Bronchial epithelial cell (primary cell): ENCODE results near the gene HLA-F. TPM values are rescaled to one million over a fixed set of nuclear protein-coding genes. Genes with fewer than 3 reads are reported as not detected.

Source experiments
- DNase-seq: peaks from one replicate; pipeline ENCODE4 v3.0.0-alpha.2; 2010; ENCODE audit warnings: low read depth
- FAIRE-seq: peaks from 2 replicates; lab custom pipeline; 2011; peaks lifted over from hg19 to GRCh38; lab: Jason Lieb, UNC
- H3K27me3 ChIP-seq: 2 replicates; pipeline ENCODE4 v1.5.1; 2011; ENCODE audit warnings: low read length; ENCODE audit not compliant: control insufficient read depth, insufficient read depth
- H3K36me3 ChIP-seq: 2 replicates; pipeline ENCODE4 v1.5.1; 2011; ENCODE audit warnings: low read length; ENCODE audit not compliant: control insufficient read depth, insufficient read depth
- H3K4me3 ChIP-seq: 2 replicates; pipeline ENCODE4 v1.5.1; 2011; ENCODE audit warnings: mild to moderate bottlenecking, low read depth, low read length, control low read depth
- total RNA-seq: library from RNA; depleted of rRNA; stranded (reverse); fragments of >200 nt; gene quantifications from 2 replicates; pipeline ENCODE4 v1.2.1, GENCODE V29; 2014
- TF ChIP-seq, protein P1 (sequence below): IDR thresholded peaks from 2 replicates; pipeline ENCODE4 v1.5.1; 2011; ENCODE audit warnings: mild to moderate bottlenecking, moderate library complexity, low read length, control low read depth, inconsistent platforms; ENCODE audit not compliant: insufficient read depth, severe bottlenecking

Gene HLA-F
- 14.2 and 24.2 TPM in 2 replicates for total RNA-seq

DNA sequence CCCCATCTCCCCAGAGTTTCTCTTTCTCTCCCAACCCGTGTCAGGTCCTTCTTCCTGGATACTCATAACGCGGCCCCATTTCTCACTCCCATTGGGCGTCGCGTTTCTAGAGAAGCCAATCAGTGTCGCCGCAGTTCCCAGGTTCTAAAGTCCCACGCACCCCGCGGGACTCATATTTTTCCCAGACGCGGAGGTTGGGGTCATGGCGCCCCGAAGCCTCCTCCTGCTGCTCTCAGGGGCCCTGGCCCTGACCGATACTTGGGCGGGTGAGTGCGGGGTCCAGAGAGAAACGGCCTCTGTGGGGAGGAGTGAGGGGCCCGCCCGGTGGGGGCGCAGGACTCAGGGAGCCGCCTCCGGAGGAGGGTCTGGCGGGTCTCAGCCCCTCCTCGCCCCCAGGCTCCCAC is at the start of gene HLA-F:
HLA-F (plus strand) TSS at position 173 of the 404 bp plus-strand sequence; CDS start at position 203, 30 bp downstream.
- FAIRE-seq = no peak
- DNase-seq = peak; percentile 81
- Histone ChIP-seq H3K27me3 (no peaks in the 10 kb centered on the region), H3K36me3 (no peaks in the 10 kb centered on the region), H3K4me3 (peak within 1 kb of the TSS; percentile 73)
- TF ChIP-seq, protein P1, sequence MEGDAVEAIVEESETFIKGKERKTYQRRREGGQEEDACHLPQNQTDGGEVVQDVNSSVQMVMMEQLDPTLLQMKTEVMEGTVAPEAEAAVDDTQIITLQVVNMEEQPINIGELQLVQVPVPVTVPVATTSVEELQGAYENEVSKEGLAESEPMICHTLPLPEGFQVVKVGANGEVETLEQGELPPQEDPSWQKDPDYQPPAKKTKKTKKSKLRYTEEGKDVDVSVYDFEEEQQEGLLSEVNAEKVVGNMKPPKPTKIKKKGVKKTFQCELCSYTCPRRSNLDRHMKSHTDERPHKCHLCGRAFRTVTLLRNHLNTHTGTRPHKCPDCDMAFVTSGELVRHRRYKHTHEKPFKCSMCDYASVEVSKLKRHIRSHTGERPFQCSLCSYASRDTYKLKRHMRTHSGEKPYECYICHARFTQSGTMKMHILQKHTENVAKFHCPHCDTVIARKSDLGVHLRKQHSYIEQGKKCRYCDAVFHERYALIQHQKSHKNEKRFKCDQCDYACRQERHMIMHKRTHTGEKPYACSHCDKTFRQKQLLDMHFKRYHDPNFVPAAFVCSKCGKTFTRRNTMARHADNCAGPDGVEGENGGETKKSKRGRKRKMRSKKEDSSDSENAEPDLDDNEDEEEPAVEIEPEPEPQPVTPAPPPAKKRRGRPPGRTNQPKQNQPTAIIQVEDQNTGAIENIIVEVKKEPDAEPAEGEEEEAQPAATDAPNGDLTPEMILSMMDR = no peak

- H3K36me3 ChIP-seq = no peaks in the 10 kb centered on the region
- H3K4me3 ChIP-seq = no peak overlapping the region
- FAIRE-seq (no peak), DNase-seq (no peak)
- TF ChIP-seq, protein P1 = no peak
- H3K27me3 ChIP-seq = peaks cover 3% of the 10 kb centered on the region
These were observed 49.2 kb upstream of the HLA-F start for GRCh38 chr6:29674008-29674407.

DNA sequence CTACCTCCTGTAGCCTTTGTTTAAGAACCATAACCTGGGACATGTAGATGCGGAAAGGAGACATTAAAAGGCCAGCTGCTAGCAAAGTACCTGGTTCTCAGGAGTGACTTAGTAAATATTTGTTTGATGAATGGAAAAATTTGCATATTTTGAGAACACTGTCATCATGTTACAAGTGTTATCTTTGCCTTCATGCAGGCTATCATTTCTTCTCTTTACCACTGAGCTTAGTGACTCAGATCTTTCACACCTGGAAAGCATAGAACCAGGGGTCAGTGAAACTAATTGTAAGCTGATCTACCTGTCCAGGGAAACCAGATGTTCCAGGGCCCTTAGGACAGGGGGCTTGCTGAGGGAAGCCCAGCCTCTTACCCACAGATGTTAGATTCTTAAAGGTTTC is 47.7 kb upstream of the HLA-F start:
- TF ChIP-seq, protein P1 = no peak
- DNase-seq = peak; percentile 75
- no peak for FAIRE-seq
- Histone ChIP-seq H3K27me3 (peaks cover 3% of the 10 kb centered on the region), H3K4me3 (no peak overlapping the region), H3K36me3 (no peaks in the 10 kb centered on the region)

DNA sequence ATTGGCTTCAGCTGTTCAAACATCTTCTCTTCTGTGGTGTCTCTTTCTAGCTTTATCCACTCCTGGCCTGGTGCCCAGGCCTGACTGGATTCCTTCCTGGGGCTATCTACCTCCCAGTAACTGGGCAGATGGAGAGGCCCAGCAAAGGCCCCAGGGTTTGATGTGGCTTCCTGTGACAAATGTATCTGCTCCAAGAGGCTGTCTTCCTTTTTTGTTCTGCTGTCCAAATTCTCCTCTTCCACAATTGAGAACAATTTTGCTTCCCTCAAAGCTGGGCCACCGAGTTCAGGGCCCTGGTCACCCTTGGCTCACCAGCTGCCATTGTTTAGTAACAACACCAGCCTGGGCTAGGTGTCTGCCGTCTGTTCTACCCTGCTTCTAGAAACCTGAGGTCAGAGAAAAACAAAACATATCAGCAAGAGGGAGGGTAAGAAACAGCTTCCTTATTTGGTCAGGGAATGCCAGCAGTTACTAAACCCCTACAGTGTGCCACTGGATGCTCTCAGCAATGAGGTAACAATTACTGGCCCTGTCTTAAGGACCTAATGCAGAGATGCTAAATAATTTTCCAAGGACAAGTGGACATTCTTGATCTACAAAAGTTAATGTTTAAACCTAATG is 46.1 kb upstream of the HLA-F start:
- DNase-seq = peak; percentile 71
- no peaks in the 10 kb centered on the region for H3K36me3 ChIP-seq
- TF ChIP-seq, protein P1 = no peak
- H3K4me3 ChIP-seq = no peak overlapping the region
- peak; percentile 7 for FAIRE-seq
- no peaks in the 10 kb centered on the region for H3K27me3 ChIP-seq

GRCh38 chr6:29678114-29678513 is 45.1 kb upstream of the HLA-F start:
- no peaks in the 10 kb centered on the region for H3K27me3 ChIP-seq
- H3K4me3 ChIP-seq = no peak overlapping the region
- no peak for FAIRE-seq
- H3K36me3 ChIP-seq = no peaks in the 10 kb centered on the region
- peak; percentile 90 for DNase-seq
- TF ChIP-seq, protein P1 = no peak

DNA sequence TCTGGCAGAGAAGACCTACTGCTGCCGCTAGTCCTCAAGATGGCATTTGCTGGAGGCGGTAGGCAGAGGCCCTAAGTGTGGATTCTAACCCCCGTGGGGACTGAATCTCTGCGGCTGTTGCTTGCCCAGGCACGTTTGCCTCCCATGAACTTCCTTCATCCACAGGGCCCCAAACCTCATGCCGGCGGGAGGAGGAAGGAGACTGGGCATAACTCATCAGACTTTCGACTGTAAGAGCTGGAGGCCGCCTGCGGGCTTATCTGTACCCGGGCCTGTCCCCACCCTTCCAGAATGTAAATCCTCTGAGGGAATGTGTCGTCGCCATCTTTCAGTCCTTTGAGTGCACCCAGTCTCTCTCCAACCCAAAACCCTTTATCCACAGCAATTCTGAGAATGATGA is 43.3 kb upstream of the HLA-F start:
- DNase-seq (peak; percentile 18), FAIRE-seq (no peak)
- Histone ChIP-seq H3K27me3 (no peaks in the 10 kb centered on the region), H3K4me3 (no peak overlapping the region), H3K36me3 (no peaks in the 10 kb centered on the region)
- TF ChIP-seq, protein P1 = no peak
